ENCODE data around the gene ARHGAP4. TPM values are rescaled to one million over a fixed set of nuclear protein-coding genes. Genes with fewer than 3 reads are reported as not detected.

Gene ARHGAP4
- total RNA-seq, 1 donor from 2014 or later = 94.3 TPM

DNA sequence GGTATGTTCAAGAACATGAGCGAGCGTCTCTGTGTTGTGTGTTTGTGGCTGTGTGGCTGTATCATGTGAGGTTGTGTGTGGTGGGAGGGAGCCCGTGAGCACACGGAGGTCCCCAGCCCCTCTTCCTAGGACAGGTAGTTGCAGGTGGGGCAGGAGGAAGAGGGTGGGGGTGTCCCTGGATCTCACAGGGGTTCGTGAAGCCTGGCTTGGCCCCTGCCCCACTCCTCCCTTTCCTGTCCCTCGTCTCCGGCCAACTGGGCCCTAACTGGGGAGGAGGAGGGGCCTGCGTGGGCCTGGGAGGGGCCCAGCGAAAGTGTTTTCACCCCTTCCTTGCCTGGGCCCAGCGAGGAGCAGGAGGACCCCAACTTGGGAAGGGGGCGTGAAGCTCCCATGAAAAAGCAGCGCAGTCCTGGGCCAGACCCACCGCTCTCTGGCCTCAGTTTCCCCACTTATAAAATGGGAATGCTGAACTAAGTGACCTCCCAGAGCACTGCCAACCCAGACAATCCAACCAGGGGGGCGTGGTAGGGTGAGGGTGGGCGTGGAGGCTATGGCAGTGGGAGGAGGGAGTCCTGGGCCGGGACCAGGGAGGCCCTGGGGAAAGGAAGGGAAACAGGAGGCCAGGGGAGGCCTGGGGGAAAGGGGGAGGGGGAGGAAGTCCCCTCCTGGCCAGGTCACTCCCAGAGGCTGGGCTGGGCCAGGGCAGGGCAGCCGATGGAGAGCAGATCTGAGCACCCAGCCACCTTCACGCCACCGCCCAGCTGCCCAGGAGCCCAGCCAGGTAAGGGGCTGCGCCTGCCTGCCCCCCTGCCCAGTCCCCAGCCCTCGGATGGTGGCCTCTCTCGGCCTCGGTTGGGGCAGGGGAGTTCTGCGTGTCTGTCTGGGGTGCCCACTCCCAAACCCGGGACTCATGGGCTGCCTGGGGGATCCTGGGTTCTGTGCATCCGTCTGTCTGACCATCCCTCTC, 21.8 kb downstream of the ARHGAP4 start, which contains the start of gene AVPR2:
Gene AVPR2, plus strand, starts transcription at position 683 of the 967 bp plus-strand sequence. CDS start 473 bp downstream, outside the sequence.
- TF ChIP-seq, protein P1, sequence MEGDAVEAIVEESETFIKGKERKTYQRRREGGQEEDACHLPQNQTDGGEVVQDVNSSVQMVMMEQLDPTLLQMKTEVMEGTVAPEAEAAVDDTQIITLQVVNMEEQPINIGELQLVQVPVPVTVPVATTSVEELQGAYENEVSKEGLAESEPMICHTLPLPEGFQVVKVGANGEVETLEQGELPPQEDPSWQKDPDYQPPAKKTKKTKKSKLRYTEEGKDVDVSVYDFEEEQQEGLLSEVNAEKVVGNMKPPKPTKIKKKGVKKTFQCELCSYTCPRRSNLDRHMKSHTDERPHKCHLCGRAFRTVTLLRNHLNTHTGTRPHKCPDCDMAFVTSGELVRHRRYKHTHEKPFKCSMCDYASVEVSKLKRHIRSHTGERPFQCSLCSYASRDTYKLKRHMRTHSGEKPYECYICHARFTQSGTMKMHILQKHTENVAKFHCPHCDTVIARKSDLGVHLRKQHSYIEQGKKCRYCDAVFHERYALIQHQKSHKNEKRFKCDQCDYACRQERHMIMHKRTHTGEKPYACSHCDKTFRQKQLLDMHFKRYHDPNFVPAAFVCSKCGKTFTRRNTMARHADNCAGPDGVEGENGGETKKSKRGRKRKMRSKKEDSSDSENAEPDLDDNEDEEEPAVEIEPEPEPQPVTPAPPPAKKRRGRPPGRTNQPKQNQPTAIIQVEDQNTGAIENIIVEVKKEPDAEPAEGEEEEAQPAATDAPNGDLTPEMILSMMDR (IDR thresholded peaks at IDR 0.05) = no peak
- Histone ChIP-seq H3K4me1 (no peaks in the 10 kb centered on the region), H3K4me3 (no peak within 1 kb of the TSS), H3K27me3 (no peaks in the 10 kb centered on the region), H3K27ac (no peak within 1 kb of the TSS), H3K9me3 (no peaks in the 10 kb centered on the region), H3K36me3 (no peaks in the 10 kb centered on the region)
- intact Hi-C loops (cut with DNase I) = no loop called here
- DNase-seq (ENCODE audit: low spot score in 2 of 2) = no peak

DNA sequence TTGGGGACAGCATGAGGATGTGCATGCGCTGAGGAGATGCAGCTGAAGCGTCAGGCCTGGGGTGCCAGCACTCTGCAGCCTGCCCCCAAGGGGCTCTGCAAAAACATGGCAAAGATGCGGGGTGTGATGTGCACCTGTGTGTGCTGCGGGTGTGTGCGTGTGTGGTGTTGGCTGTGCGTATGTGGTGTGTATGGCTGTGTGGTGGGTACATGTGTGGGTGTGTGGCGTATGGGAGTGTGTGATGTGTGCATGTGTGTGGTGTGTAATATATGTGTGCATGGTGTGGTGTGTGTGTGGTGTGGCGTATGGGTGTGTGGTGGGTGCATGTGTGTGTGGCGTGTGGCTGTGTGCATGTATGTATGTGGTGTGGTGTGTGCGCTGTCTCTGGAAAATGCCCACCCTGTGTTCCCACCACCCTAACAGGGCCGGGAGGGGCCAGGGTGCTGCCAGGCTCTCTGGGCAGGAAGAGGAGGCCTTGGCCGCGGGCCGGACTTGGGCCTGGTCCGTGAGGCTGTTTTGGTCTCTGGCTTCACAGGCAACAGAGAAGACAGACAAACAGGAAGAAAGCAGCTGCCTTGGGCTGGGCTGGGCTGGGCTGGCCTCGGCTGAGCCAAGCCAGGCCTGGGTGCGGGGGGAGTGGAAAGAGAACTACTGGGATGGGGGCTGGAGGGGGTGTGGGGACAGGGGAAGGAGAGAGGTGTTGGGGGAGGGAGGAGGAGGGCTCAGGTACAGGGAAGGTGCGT, 22.7 kb downstream of the ARHGAP4 start:
- intact Hi-C loops (cut with DNase I) = no loop called here
- DNase-seq (ENCODE audit: low spot score in 2 of 2) = no peak
- H3K9me3 ChIP-seq = no peaks in the 10 kb centered on the region
- TF ChIP-seq, protein P1 (IDR thresholded peaks at IDR 0.05) = no peak
- H3K4me1 ChIP-seq = no peaks in the 10 kb centered on the region
- no peak overlapping the region for H3K27ac ChIP-seq
- H3K4me3 ChIP-seq = no peak overlapping the region
- H3K27me3 ChIP-seq = no peaks in the 10 kb centered on the region
- H3K36me3 ChIP-seq = no peaks in the 10 kb centered on the region

DNA sequence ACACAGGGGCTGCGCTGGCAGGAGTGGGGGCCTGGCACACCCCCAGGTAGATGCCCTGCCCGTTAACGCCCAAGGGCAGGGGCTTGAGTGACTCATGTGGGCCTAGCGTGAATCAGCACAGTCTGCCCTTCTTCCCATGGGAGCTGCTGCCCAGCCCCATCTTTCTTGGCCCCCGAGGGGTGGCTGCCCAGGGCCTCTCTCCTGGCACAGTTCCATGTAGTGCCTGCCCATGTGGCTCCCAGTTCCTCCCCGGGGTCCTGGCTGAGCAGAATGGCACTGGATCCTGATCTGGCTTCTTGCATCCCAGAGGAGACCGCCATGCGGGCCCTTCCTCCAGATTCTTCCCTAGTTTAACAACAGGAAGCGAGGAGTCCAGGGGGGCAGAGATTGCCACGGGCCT, 23.7 kb downstream of the ARHGAP4 start:
- Histone ChIP-seq H3K4me1 (no peaks in the 10 kb centered on the region), H3K4me3 (no peak overlapping the region), H3K36me3 (no peaks in the 10 kb centered on the region), H3K9me3 (no peaks in the 10 kb centered on the region), H3K27ac (no peak overlapping the region), H3K27me3 (no peaks in the 10 kb centered on the region)
- TF ChIP-seq, protein P1 (IDR thresholded peaks at IDR 0.05) = no peak
- DNase-seq (ENCODE audit: low spot score in 2 of 2) = no peak
- intact Hi-C loops (cut with DNase I) = no loop called here

DNA sequence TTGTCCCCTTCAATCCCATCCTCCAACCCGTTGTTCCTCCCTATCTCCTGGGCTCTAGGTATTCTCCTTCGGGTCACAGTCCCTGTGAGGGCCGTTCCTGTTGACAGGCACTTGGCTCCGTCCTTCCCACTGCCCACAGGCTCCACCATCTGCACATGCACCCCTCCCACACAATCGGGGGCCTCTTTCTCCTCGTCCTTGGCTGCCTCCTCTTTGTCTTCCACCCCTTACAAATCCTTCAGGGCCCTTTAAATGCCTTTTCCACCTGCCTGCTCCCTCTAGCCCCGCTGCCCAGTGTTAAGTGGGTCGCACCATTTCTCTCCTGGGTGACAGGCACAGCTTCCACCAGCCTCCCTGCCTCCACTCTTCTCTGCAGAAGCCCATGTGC, 24.3 kb downstream of the ARHGAP4 start:
- H3K4me3 ChIP-seq = no peak overlapping the region
- no peaks in the 10 kb centered on the region for H3K4me1 ChIP-seq
- no peaks in the 10 kb centered on the region for H3K27me3 ChIP-seq
- TF ChIP-seq, protein P1 (IDR thresholded peaks at IDR 0.05) = no peak
- DNase-seq (ENCODE audit: low spot score in 2 of 2) = no peak
- no peaks in the 10 kb centered on the region for H3K36me3 ChIP-seq
- H3K9me3 ChIP-seq = no peaks in the 10 kb centered on the region
- intact Hi-C loops (cut with DNase I) = no loop called here
- H3K27ac ChIP-seq = no peak overlapping the region

DNA sequence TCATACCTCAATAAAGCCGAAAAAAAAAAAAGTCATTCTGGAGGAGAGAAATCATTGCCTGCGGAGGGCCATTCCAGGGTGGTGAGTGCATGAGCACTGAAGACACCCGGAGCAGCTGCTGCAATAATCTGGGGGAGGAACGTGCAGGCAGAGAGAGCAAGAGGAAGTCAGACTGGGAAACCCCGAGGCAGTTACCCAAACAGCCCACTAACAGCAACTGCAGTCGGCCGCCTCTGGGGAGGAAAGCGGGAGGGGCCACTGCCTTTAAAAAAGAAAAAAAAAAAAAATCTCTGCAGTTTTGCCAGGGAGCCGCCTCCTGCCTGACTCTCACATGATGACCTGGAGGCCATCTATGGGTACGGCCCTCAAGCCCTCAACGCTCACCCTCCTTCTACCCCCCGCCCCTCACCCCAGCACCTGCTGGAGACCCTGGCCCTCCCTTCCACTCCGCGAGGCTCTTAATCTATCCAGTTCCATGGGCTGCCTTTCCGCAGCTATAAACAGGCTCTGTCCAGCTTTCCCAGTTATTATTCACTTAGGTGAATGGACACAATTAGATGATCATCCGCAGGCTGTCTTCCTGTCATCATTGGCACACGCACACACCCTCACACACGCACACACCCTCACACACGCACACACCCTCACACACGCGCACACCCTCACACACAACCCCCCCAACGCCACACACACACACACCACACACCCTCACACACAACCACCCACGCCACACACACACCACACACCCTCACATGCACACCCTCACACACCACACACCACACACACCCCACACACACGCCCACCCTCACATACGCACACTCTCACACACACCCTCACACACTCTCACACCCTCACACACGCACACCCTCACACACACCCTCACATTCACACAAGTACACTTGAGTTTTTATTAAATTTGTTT, 25.0 kb downstream of the ARHGAP4 start:
- Histone ChIP-seq H3K27ac (no peak overlapping the region), H3K4me1 (no peaks in the 10 kb centered on the region), H3K9me3 (no peaks in the 10 kb centered on the region), H3K4me3 (no peak overlapping the region), H3K27me3 (no peaks in the 10 kb centered on the region), H3K36me3 (no peaks in the 10 kb centered on the region)
- TF ChIP-seq, protein P1 (IDR thresholded peaks at IDR 0.05) = no peak
- DNase-seq (ENCODE audit: low spot score in 2 of 2) = peak in 1 of 2 donors; percentile 76
- intact Hi-C loops (cut with DNase I) = no loop called here
